Neural progenitor cell (in vitro differentiated cells): Measurements from ENCODE around the gene SLC35E1.

Experiments used
- EZH2 ChIP-seq: fragments of 200-600 bp; sonication (generic); IDR thresholded peaks from 2 replicates; pipeline ENCODE4 v1.6.1; 2017; ENCODE audit warnings: antibody characterized with exemption, mild to moderate bottlenecking, moderate library complexity
- EZH2phosphoT487 ChIP-seq: fragments of 200-600 bp; sonication (generic); IDR thresholded peaks from 2 replicates; pipeline ENCODE4 v1.6.1; 2017; ENCODE audit warnings: antibody characterized with exemption
- TF ChIP-seq, protein P1 (sequence below): fragments of 200-600 bp; sonication (generic); IDR thresholded peaks from 2 replicates; pipeline ENCODE4 v1.5.1; 2017; ENCODE audit warnings: antibody characterized with exemption, mild to moderate bottlenecking

DNA sequence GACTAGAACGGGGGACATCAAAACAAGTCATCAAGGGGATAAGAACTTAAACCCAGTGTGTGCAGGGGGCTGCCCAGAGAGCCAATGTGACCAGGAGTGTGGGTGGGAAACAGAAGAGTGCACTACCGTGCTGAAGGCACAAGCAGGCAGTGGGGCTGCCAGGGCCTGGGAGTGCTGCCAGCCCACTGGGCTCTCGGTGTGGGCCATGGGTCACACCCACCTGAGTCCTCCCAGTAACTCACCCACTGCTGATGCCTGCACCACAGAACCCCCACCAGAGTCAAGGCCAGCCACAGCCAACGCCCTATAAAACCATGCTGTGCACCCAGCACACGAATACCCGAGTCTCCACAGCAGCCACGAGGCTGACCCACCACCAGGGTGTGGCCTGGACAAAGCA, 47.2 kb upstream of the SLC35E1 start:
- TF ChIP-seq, protein P1, sequence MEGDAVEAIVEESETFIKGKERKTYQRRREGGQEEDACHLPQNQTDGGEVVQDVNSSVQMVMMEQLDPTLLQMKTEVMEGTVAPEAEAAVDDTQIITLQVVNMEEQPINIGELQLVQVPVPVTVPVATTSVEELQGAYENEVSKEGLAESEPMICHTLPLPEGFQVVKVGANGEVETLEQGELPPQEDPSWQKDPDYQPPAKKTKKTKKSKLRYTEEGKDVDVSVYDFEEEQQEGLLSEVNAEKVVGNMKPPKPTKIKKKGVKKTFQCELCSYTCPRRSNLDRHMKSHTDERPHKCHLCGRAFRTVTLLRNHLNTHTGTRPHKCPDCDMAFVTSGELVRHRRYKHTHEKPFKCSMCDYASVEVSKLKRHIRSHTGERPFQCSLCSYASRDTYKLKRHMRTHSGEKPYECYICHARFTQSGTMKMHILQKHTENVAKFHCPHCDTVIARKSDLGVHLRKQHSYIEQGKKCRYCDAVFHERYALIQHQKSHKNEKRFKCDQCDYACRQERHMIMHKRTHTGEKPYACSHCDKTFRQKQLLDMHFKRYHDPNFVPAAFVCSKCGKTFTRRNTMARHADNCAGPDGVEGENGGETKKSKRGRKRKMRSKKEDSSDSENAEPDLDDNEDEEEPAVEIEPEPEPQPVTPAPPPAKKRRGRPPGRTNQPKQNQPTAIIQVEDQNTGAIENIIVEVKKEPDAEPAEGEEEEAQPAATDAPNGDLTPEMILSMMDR: no peak
- no peak for TF ChIP-seq EZH2
- TF ChIP-seq EZH2phosphoT487: no peak
